Measurements from ENCODE around the gene RGL3. TPM values are rescaled to one million over a fixed set of nuclear protein-coding genes. Genes with fewer than 3 reads are reported as not detected.
A peak's percentile ranks its signal among the peaks of the same experiment; 100 is the strongest.

RGL3 gene
- total RNA-seq, 2 experiments from 2014 or later: 0.49 TPM; not detected in 1

DNA sequence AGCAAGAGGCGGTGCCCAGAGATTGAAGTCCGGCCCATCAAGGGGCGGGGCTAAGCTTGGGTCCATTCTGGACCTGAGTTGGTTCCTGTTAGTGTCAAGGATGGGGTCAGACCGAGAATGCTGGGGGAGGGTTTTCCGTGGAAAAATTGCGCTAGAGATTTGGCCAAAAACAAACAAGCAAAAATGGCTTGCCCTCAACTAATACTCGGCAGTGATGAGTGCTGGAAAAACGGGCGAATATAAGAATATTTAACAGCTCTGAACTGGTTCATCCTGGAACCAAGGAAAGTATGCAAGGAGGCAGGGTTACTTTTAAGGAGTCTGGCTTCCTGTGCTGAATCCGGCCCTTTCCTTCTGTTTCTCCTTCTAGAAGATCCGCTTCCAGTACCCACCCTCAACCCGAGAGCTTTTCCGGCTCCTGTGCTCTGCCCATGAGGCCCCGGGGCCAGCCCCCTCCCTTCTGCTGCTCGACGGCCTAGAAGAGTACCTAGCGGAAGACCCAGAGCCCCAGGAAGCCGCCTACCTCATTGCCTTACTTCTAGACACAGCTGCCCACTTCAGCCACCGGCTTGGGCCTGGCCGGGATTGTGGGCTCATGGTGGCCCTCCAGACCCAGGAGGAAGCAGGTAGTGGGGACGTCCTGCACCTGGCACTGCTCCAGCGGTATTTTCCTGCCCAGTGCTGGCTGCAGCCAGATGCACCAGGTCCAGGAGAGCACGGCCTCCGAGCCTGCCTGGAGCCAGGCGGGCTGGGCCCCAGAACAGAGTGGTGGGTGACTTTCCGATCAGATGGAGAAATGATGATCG lies 43.8 kb downstream of the RGL3 start:
- ChIA-PET CTCF (ENCODE audit: unreplicated experiment) (interaction anchor here (0.6 to 2.6 kb wide), 6 partner anchors 30 to 1468 kb away, joined by 3 to 11 read pairs (median 3); no protein-coding TSS in a partner anchor), POLR2A (interaction anchor here (0.6 to 2.3 kb wide), 16 partner anchors 12 to 402 kb away, joined by 3 to 10 read pairs (median 4); partner anchors contain the start of genes CCDC159, ELOF1 and TSPAN16)
- TSS peak; percentile 97 for BruUV-seq (replicated peaks)
- intact Hi-C loops (cut with micrococcal nuclease; ENCODE audit: unreplicated experiment): loop anchor here (2.0 kb wide), 2 partner anchors 29 to 83 kb away; partner anchors contain the start of genes CCDC159 and TMEM205
- Histone ChIP-seq H2AFZ (ENCODE audit: low read length) (peak overlapping the region; percentile 10; the same call in 1 of the 2 replicates), H3K9me3 (ENCODE audit: low read length) (no peaks in the 10 kb centered on the region), H3K36me3 (ENCODE audit: insufficient read depth, low read length) (peaks cover 18% of the 10 kb centered on the region; the same call in 1 of the 2 replicates), H3K4me2 (ENCODE audit: low read length) (peak overlapping the region; percentile 73), H3K4me1 (ENCODE audit: insufficient read depth, low read length, poor library complexity, severe bottlenecking) (peaks cover 48% of the 10 kb centered on the region), H4K20me1 (ENCODE audit: insufficient read depth, low read length) (no peaks in the 10 kb centered on the region), H3K4me3 (ENCODE audit: low read depth, low read length, poor library complexity, severe bottlenecking) (peak overlapping the region; percentile 87), H3K79me2 (ENCODE audit: insufficient read depth, low read depth, low read length) (peaks cover 26% of the 10 kb centered on the region), H3K27ac (ENCODE audit: low read depth, low read length, poor library complexity, severe bottlenecking) (peak overlapping the region; percentile 80), H3K9me2 (ENCODE audit: insufficient read depth, low read length) (no peaks in the 10 kb centered on the region)
- TF ChIP-seq EZH2phosphoT487 (IDR thresholded peaks at IDR 0.05; ENCODE audit: borderline replicate concordance, low read depth, low read length) (no peak), CTCF (conservative IDR thresholded peaks at IDR 0.05; ENCODE audit: low read length) (no peak)
- peak; percentile 92 for DNase-seq (ENCODE audit: low spot score)

GRCh38 chr19:11374433-11375142 lies 44.5 kb downstream of the RGL3 start, which contains the start of gene SWSAP1:
SWSAP1 (plus strand) TSS chr19:11374666; CDS start chr19:11374681, 15 bp downstream.
- Histone ChIP-seq H3K4me2 (ENCODE audit: low read length) (peak within 1 kb of the TSS; percentile 85), H3K4me3 (ENCODE audit: low read depth, low read length, poor library complexity, severe bottlenecking) (peak within 1 kb of the TSS; percentile 87), H3K9me3 (ENCODE audit: low read length) (no peaks in the 10 kb centered on the region), H3K79me2 (ENCODE audit: insufficient read depth, low read depth, low read length) (peaks cover 20% of the 10 kb centered on the region), H2AFZ (ENCODE audit: low read length) (peak within 1 kb of the TSS; percentile 66; the same call in 1 of the 2 replicates), H3K9me2 (ENCODE audit: insufficient read depth, low read length) (no peaks in the 10 kb centered on the region), H3K4me1 (ENCODE audit: insufficient read depth, low read length, poor library complexity, severe bottlenecking) (peaks cover 41% of the 10 kb centered on the region), H3K36me3 (ENCODE audit: insufficient read depth, low read length) (peaks cover 18% of the 10 kb centered on the region; the same call in 1 of the 2 replicates), H4K20me1 (ENCODE audit: insufficient read depth, low read length) (no peaks in the 10 kb centered on the region), H3K27ac (ENCODE audit: low read depth, low read length, poor library complexity, severe bottlenecking) (peak within 1 kb of the TSS; percentile 80)
- peak; percentile 99 for DNase-seq (ENCODE audit: low spot score)
- BruUV-seq (replicated peaks): TSS peak; percentile 80
- TF ChIP-seq EZH2phosphoT487 (IDR thresholded peaks at IDR 0.05; ENCODE audit: borderline replicate concordance, low read depth, low read length) (no peak), CTCF (conservative IDR thresholded peaks at IDR 0.05; ENCODE audit: low read length) (no peak)
- intact Hi-C loops (cut with micrococcal nuclease; ENCODE audit: unreplicated experiment): loop anchor here (2.0 kb wide), 2 partner anchors 28 to 82 kb away; partner anchors contain the start of genes CCDC159 and TMEM205
- POLR2A ChIA-PET: interaction anchor here (0.6 to 2.3 kb wide), 15 partner anchors 13 to 401 kb away, joined by 3 to 10 read pairs (median 4); partner anchors contain the start of genes CCDC159, ELOF1 and TSPAN16
- CTCF ChIA-PET (ENCODE audit: unreplicated experiment): interaction anchor here (0.6 to 1.0 kb wide), 5 partner anchors 14 to 1468 kb away, joined by 3 to 8 read pairs (median 3); no protein-coding TSS in a partner anchor

Measured in OCI-LY7 (cell line).